ENCODE data around the gene KRT74. TPM values are rescaled to one million over a fixed set of nuclear protein-coding genes. Genes with fewer than 3 reads are reported as not detected.

KRT74 gene
- total RNA-seq, 1 experiment from 2014 or later, result not detected

GRCh38 chr12:52608161-52608560 is 34.5 kb upstream of the KRT74 start:
- H3K4me3 Mint-ChIP-seq, result no peak overlapping the region
- POLR2A ChIA-PET, result no interaction called here
- ATAC-seq, result no peak

More at GRCh38 chr12:52608161-52608560, 34.5 kb upstream of the KRT74 start:
- no peaks in the 10 kb centered on the region for H3K9me3 Mint-ChIP-seq
- H3K4me1 Mint-ChIP-seq, result peaks cover 4% of the 10 kb centered on the region; the same call in 1 of the 2 replicates
- peaks cover 3% of the 10 kb centered on the region; the same call in 1 of the 2 replicates for H3K27me3 Mint-ChIP-seq (ENCODE audit: low read depth)
- CTCF ChIA-PET, result interaction anchor here (0.9 to 1.7 kb wide), 4 partner anchors 30 to 257 kb away, joined by 3 to 4 read pairs (median 4); no protein-coding TSS in a partner anchor
- no peak for DNase-seq (ENCODE audit: low spot score)
- H3K36me3 Mint-ChIP-seq, result no peaks in the 10 kb centered on the region
- TF ChIP-seq MAX (CRISPR knock-in tag; IDR thresholded peaks at IDR 0.05) (no peak), PRDM15 (CRISPR knock-in tag; IDR thresholded peaks at IDR 0.05) (no peak), ATF6 (CRISPR knock-in tag; IDR thresholded peaks at IDR 0.05) (no peak), E2F1 (CRISPR knock-in tag; IDR thresholded peaks at IDR 0.05) (no peak), AR (CRISPR knock-in tag; IDR thresholded peaks at IDR 0.05) (no peak), ZNF425 (CRISPR knock-in tag; conservative IDR thresholded peaks at IDR 0.05) (no peak), FOXJ3 (CRISPR knock-in tag; IDR thresholded peaks at IDR 0.05; ENCODE audit: borderline replicate concordance) (no peak), NFATC4 (CRISPR knock-in tag; IDR thresholded peaks at IDR 0.05) (no peak), ZNF121 (CRISPR knock-in tag; IDR thresholded peaks at IDR 0.05) (no peak), SP1 (CRISPR knock-in tag; conservative IDR thresholded peaks at IDR 0.05) (no peak), OVOL2 (CRISPR knock-in tag; IDR thresholded peaks at IDR 0.05; ENCODE audit: borderline replicate concordance) (no peak), FOXP1 (CRISPR knock-in tag; IDR thresholded peaks at IDR 0.05; ENCODE audit: borderline replicate concordance) (no peak), USF2 (CRISPR knock-in tag; IDR thresholded peaks at IDR 0.05) (no peak), SMAD3 (CRISPR knock-in tag; IDR thresholded peaks at IDR 0.05; ENCODE audit: borderline replicate concordance) (no peak), CTCF (IDR thresholded peaks at IDR 0.05) (no peak)
- no peak overlapping the region for H3K27ac Mint-ChIP-seq
